Measurements from ENCODE around the gene CCDC144A.
"Not testable (repeated sequence)": the region's sequence is repeated elsewhere in the genome, so short reads cannot be mapped to it uniquely, and the experiment has no call there.

The CCDC144A gene

GRCh38 chr17:16758177-16758576 lies 68.1 kb downstream of the CCDC144A start:
- not testable (repeated sequence) for H3K79me1 ChIP-seq (ENCODE audit: low read length); H2BK120ac ChIP-seq (ENCODE audit: low read depth, low read length); H3K4me3 ChIP-seq (ENCODE audit: low read length); H4K8ac ChIP-seq (ENCODE audit: low read depth, low read length); H3K36me3 ChIP-seq (ENCODE audit: control insufficient read depth, insufficient read depth, low read length); H3K4me2 ChIP-seq (ENCODE audit: low read length); H3K4me1 ChIP-seq (ENCODE audit: control insufficient read depth, low read depth, low read length); H2BK15ac ChIP-seq (replicated peaks; ENCODE audit: low read depth); H3K9ac ChIP-seq (ENCODE audit: low read length); H3K79me2 ChIP-seq (ENCODE audit: control insufficient read depth, insufficient read depth, low read length); H2BK5ac ChIP-seq (ENCODE audit: low read length); H3K27ac ChIP-seq (ENCODE audit: low read depth, low read length); H3K18ac ChIP-seq (ENCODE audit: low read length); H2AK5ac ChIP-seq (ENCODE audit: low read length); H3K23ac ChIP-seq (ENCODE audit: low read length); H3K4ac ChIP-seq (ENCODE audit: low read depth, low read length); H3K27me3 ChIP-seq (ENCODE audit: insufficient read depth, low read length, poor library complexity); H4K5ac ChIP-seq (ENCODE audit: low read length); DNase-seq; H3K56ac ChIP-seq (ENCODE audit: low read length)
- no CpG with 5 or more reads among the region's 3 CpGs for WGBS (ENCODE audit: extremely low coverage, insufficient coverage, low lambda C conversion rate)

GRCh38 chr17:16768290-16769175 lies 78.5 kb downstream of the CCDC144A start:
- not testable (repeated sequence) for H3K9ac ChIP-seq (ENCODE audit: low read length); H3K4me3 ChIP-seq (ENCODE audit: low read length); DNase-seq; H4K5ac ChIP-seq (ENCODE audit: low read length); H3K56ac ChIP-seq (ENCODE audit: low read length); H3K27me3 ChIP-seq (ENCODE audit: insufficient read depth, low read length, poor library complexity); H3K18ac ChIP-seq (ENCODE audit: low read length); H3K23ac ChIP-seq (ENCODE audit: low read length); H2BK15ac ChIP-seq (replicated peaks; ENCODE audit: low read depth); H2BK120ac ChIP-seq (ENCODE audit: low read depth, low read length); H3K79me2 ChIP-seq (ENCODE audit: control insufficient read depth, insufficient read depth, low read length); H4K8ac ChIP-seq (ENCODE audit: low read depth, low read length); H2AK5ac ChIP-seq (ENCODE audit: low read length); H3K4ac ChIP-seq (ENCODE audit: low read depth, low read length); H3K4me1 ChIP-seq (ENCODE audit: control insufficient read depth, low read depth, low read length); H3K4me2 ChIP-seq (ENCODE audit: low read length); H3K79me1 ChIP-seq (ENCODE audit: low read length); H2BK5ac ChIP-seq (ENCODE audit: low read length); H3K27ac ChIP-seq (ENCODE audit: low read depth, low read length); H3K36me3 ChIP-seq (ENCODE audit: control insufficient read depth, insufficient read depth, low read length)
- no CpG with 5 or more reads among the region's 2 CpGs for WGBS (ENCODE audit: extremely low coverage, insufficient coverage, low lambda C conversion rate)

- not testable (repeated sequence) for H3K27me3 ChIP-seq (ENCODE audit: insufficient read depth, low read length, poor library complexity); H3K4ac ChIP-seq (ENCODE audit: low read depth, low read length); H3K23ac ChIP-seq (ENCODE audit: low read length); H3K9ac ChIP-seq (ENCODE audit: low read length); H2BK15ac ChIP-seq (replicated peaks; ENCODE audit: low read depth); H3K4me3 ChIP-seq (ENCODE audit: low read length); H3K18ac ChIP-seq (ENCODE audit: low read length); H2BK120ac ChIP-seq (ENCODE audit: low read depth, low read length); H3K79me1 ChIP-seq (ENCODE audit: low read length); H3K56ac ChIP-seq (ENCODE audit: low read length); H2AK5ac ChIP-seq (ENCODE audit: low read length); H3K36me3 ChIP-seq (ENCODE audit: control insufficient read depth, insufficient read depth, low read length); DNase-seq; H3K4me2 ChIP-seq (ENCODE audit: low read length); H3K79me2 ChIP-seq (ENCODE audit: control insufficient read depth, insufficient read depth, low read length); H4K5ac ChIP-seq (ENCODE audit: low read length); H4K8ac ChIP-seq (ENCODE audit: low read depth, low read length); H3K27ac ChIP-seq (ENCODE audit: low read depth, low read length); H2BK5ac ChIP-seq (ENCODE audit: low read length); H3K4me1 ChIP-seq (ENCODE audit: control insufficient read depth, low read depth, low read length)
- WGBS (ENCODE audit: extremely low coverage, insufficient coverage, low lambda C conversion rate), result no CpG with 5 or more reads among the region's 4 CpGs
These were observed 82.5 kb downstream of the CCDC144A start for GRCh38 chr17:16772394-16773145.

GRCh38 chr17:16773146-16773522 lies 83.1 kb downstream of the CCDC144A start:
- H3K27me3 ChIP-seq (ENCODE audit: insufficient read depth, low read length, poor library complexity); H4K8ac ChIP-seq (ENCODE audit: low read depth, low read length); H2BK5ac ChIP-seq (ENCODE audit: low read length); H3K36me3 ChIP-seq (ENCODE audit: control insufficient read depth, insufficient read depth, low read length); H4K5ac ChIP-seq (ENCODE audit: low read length); H3K4ac ChIP-seq (ENCODE audit: low read depth, low read length); H3K56ac ChIP-seq (ENCODE audit: low read length); H3K27ac ChIP-seq (ENCODE audit: low read depth, low read length); H3K4me1 ChIP-seq (ENCODE audit: control insufficient read depth, low read depth, low read length); H3K18ac ChIP-seq (ENCODE audit: low read length); H2AK5ac ChIP-seq (ENCODE audit: low read length); H3K79me2 ChIP-seq (ENCODE audit: control insufficient read depth, insufficient read depth, low read length); H3K4me3 ChIP-seq (ENCODE audit: low read length); H3K79me1 ChIP-seq (ENCODE audit: low read length); DNase-seq; H3K23ac ChIP-seq (ENCODE audit: low read length); H3K4me2 ChIP-seq (ENCODE audit: low read length); H2BK120ac ChIP-seq (ENCODE audit: low read depth, low read length); H2BK15ac ChIP-seq (replicated peaks; ENCODE audit: low read depth); H3K9ac ChIP-seq (ENCODE audit: low read length): not testable (repeated sequence)
- WGBS (ENCODE audit: extremely low coverage, insufficient coverage, low lambda C conversion rate), result no CpG with 5 or more reads among the region's 2 CpGs

GRCh38 chr17:16787851-16788250 lies 97.8 kb downstream of the CCDC144A start:
- H2BK15ac ChIP-seq (replicated peaks; ENCODE audit: low read depth); H3K4me2 ChIP-seq (ENCODE audit: low read length); H2BK5ac ChIP-seq (ENCODE audit: low read length); H3K56ac ChIP-seq (ENCODE audit: low read length); H3K4me1 ChIP-seq (ENCODE audit: control insufficient read depth, low read depth, low read length); H4K5ac ChIP-seq (ENCODE audit: low read length); H2BK120ac ChIP-seq (ENCODE audit: low read depth, low read length); H3K27ac ChIP-seq (ENCODE audit: low read depth, low read length); H3K36me3 ChIP-seq (ENCODE audit: control insufficient read depth, insufficient read depth, low read length); H3K4ac ChIP-seq (ENCODE audit: low read depth, low read length); H3K79me2 ChIP-seq (ENCODE audit: control insufficient read depth, insufficient read depth, low read length); H3K27me3 ChIP-seq (ENCODE audit: insufficient read depth, low read length, poor library complexity); H3K23ac ChIP-seq (ENCODE audit: low read length); H4K8ac ChIP-seq (ENCODE audit: low read depth, low read length); H2AK5ac ChIP-seq (ENCODE audit: low read length); H3K79me1 ChIP-seq (ENCODE audit: low read length); DNase-seq; H3K18ac ChIP-seq (ENCODE audit: low read length); H3K4me3 ChIP-seq (ENCODE audit: low read length); H3K9ac ChIP-seq (ENCODE audit: low read length): not testable (repeated sequence)
- no CpG with 5 or more reads among the region's 5 CpGs for WGBS (ENCODE audit: extremely low coverage, insufficient coverage, low lambda C conversion rate)
